Measurements from ENCODE around the gene REC114.

The REC114 gene

DNA sequence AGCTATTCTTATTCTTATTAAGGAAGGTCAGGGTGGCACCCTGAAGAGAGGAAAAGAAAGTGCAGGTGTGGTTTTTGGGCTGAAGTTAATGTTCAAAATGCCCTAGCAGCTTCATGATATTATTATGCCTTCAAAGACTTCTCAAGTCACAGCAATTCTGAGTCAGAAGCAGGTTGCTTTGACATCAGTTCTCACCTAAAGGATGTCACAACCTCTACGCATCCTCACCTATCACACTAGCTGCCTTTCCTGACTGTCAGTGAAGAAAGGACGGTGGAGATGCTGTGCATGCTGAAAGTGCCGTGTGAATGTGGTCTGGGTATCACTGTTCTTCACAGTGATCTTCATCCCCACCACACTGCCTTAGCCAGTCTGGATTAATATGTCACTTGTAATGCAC, 140.6 kb downstream of the REC114 start:
- no peak for DNase-seq

DNA sequence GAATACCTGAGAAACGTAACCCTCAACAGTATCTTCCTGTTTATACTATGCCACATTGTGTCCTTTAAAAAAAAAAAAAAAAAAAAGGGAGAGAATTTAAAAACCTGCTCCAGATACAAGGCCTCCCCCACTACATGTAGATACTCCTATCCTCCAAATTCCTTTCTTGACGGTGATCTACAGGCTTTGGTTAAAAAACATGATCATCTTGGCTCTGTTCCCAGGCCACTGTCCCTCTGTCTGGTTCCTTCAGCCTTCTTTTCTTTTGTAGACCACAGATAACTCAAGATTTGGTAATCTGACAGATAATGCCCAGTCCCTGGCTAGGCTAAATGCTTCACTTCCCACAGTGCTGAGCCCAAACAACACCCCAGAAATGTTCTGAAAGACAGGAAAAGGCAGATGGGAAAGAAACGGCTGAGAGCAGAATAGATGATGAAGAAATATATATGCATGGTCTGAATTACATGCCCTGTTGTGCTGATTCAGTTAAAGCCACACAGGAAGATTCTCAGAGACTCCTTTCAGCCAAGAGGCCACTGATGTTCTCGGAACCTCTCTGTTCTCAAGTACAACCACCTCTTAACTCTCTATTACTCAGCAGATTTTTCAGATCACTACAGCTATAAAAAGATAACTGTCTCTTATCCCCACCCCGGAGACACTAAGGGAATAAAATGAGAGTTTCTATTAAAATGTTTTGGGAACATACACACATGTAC, 141.9 kb downstream of the REC114 start:
- no peak for DNase-seq

DNA sequence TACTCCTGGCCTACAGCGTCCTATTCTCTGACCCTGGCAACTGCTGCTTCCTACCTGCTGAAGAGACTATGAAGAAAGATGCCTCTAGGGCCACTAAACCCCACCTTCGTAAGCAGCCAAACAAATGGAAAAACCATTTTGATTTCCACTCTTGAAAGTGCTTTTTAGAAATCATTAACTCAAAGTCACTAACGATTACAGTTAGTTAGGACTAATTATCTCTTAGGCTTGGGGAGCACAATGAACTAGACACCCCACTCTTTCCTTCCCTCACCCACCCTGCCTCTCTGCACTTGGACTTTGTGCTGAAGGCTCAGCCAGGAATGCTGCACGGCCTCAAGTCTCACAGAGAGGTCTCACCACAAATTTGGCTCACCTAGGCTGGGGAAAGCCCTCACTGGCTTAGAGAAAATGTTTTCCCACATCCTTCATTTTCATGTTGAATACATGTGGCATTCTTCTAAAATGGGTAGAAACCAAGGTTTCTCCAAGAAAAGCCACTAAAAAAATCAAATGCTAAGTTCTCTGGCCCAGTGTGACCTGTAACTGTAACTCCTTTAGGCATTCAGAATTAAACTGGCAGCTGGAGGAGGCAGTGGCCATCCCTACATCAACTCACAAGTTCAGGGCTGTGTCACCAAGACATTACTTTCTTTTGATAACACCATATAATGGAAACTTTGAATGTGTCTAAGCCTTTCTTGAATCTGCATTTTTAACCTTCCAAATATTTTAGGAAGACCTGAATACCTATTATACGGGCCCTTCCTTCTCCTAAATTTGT, 143.1 kb downstream of the REC114 start:
- DNase-seq, result no peak

DNA sequence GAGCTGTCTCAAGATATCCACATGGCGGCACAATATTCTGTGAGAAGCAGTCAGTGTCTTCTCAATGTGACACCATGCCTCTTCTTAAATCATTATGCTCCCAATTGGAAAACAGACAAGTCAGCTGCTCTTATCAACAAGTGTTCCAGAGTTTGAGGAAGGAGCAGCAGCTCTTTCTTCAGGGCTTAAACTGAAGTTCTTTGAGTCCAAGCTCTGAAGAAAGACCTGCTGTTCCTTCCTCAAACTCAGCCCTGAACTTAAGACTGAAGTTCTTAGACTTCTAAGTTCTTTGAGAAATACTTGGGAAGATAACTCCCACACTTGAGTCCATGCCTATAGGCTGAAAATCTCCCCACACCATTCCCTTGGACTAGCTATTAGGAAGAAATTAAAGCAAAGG, 146.8 kb downstream of the REC114 start:
- DNase-seq, result no peak

DNA sequence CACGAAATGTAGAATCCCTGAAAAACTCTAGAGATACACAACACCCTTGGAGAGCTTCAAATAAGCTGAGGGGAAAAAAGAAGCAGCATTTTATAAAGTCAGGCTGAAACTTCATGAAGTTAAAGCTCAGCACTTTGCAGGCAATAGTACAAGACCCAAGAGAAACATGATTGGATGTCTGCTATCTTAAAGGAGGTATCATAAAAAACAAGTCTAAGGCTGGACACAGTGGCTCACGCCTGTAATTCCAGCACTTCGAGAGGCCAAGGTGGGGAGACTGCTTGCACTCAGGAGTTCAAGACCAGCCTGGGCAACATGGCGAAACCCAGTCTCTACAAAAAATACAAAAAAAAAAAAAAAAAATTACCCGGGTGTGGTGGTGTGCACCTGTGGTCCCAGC, 147.3 kb downstream of the REC114 start:
- DNase-seq, result no peak

DNA sequence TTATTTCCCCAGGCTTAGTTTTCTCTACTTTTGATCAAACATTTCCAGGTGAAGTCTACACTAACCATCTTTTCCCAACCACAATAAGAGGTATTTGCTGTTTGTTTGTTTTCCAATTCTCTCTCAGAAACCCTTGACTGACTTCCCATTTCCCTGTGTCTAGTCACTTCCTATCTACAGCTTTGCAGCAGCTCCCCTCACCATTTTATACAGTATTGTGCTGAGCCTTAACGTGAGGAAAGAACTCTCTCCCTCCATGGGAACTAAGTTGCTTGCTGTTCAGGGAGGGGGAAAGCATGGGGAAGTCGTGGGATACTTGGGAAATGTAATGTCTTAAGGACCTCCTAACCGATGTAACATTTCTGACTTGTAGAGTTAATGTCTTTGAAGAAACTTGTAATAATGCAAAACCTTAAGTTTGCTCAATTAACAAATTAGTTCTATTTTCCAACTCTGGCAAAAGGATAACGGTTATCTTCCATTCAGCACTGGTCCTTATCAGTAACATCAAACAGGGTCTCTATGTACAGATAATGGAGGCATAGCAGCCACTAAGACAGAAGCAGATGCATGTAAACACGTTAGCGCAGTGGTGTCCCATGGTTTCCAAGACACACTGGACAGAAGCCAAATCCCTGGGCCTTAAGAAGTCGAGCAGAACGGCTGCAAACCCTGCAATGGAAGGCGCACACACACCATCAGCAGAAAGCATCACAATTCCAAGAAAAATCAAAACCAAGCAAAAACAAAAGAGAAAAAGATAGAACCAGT, 150.5 kb downstream of the REC114 start:
- DNase-seq, result no peak

DNA sequence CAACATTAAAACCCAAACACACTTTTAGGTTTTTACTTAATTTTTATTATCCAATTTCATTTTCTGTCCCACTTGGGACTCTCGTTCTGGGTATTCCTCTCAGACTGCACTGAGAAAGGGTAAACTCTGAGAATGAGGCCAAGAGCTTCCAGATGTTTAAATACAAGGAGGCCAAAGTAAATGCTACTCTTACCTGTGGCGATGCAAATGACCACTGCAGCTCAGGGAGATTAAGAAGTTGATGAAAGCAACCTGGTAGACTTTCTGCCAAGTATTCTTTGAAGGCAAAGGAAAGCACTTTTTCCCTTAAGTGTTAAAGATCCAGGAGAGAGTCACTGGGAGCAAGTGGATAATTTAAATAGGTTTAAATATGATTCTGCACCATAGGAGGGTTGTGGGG, 151.1 kb downstream of the REC114 start:
- DNase-seq, result no peak

DNA sequence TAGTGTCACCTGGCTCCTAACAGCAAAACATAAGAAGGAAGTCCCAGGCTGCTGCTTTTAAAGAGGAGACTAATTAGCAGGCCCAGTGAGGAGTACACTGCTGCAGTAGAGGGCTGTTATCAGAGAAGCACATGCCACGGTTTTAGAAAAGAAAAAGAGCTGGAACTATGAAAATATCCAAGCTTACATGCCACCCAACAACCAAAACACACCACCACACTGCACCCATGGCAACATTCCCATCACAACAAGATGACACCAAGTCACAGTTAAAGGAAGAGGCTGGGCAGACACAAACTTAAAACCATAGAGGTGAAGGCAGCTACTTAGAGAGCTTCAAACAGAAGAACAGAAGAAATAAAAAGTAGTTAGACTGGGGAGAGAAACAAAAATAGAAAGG, 153.2 kb downstream of the REC114 start:
- DNase-seq, result no peak

DNA sequence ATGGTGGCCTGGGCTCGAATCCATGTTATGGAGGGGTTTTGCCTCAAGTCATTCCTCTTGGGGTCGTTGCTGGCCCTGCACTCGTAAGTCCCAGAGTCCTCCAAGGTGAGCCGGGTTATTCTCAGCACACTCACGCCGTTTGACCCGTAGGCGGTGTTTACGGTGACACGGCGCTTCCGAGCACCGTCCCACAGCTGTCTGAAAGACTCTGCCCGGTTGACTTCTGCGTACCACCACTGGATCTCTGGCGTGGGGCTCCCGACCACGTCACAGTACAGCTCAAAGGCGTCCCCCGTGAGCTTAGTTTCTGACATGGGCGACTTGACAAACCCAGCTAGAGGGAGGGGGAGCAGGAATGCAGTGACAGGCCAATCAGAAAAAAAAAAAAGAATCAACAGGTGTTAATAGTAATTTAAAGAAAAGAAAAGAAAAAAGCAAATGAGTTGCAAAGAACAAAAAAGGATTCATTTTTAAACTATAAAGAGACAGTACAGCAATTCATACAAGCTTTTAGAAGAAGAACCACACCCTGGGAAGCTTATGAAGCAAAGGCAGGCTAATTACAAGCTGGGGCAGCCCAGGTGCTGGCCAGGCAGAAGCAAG, 154.2 kb downstream of the REC114 start:
- no peak for DNase-seq

DNA sequence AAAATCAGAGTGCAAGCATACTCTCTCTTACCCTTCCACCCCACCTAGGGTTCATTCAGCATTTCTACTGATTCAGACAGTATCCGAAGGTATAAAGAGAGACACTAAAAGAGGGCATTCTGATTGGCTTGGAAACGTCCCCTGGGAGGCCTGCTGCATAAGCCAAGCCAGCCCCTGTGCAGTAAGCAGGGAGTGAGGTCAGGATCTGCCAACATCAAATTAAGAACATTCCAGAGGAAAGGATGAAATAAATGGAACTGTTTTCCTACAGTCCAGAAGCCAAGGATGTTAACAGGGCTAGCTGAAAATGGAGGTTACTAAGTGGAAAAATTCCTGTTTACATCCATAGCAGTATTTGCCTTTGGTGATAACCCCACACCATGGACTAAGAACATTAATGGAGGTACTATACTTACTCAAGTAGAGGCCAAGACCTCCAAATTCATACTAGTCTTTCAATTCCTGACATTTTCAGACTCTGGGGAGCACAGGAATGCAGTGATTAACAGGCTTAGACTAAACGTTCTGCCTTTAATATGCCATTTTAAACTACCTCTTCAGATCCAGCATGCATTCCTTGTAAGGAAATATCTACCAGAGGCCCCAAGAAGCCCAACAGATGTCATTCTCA, 155.7 kb downstream of the REC114 start:
- DNase-seq, result no peak

DNA sequence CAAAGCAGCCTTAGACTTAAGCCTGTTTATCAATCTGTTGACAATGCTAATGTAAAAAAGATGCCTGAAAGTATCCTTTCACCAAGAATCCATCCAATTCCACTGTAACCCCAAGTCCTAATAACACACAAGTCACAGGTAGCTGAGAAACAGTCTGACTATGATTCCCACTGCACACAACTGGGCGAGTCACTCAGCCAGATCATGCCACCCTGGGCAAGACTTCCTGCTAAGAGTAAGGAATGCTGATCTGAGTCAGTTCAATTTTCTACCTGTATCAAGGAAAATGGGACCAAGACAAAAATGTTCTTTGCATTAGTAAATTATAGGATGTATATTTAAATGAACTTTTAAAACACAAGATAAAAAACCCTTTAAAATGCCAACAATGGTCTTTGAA, 157.0 kb downstream of the REC114 start:
- no peak for DNase-seq

DNA sequence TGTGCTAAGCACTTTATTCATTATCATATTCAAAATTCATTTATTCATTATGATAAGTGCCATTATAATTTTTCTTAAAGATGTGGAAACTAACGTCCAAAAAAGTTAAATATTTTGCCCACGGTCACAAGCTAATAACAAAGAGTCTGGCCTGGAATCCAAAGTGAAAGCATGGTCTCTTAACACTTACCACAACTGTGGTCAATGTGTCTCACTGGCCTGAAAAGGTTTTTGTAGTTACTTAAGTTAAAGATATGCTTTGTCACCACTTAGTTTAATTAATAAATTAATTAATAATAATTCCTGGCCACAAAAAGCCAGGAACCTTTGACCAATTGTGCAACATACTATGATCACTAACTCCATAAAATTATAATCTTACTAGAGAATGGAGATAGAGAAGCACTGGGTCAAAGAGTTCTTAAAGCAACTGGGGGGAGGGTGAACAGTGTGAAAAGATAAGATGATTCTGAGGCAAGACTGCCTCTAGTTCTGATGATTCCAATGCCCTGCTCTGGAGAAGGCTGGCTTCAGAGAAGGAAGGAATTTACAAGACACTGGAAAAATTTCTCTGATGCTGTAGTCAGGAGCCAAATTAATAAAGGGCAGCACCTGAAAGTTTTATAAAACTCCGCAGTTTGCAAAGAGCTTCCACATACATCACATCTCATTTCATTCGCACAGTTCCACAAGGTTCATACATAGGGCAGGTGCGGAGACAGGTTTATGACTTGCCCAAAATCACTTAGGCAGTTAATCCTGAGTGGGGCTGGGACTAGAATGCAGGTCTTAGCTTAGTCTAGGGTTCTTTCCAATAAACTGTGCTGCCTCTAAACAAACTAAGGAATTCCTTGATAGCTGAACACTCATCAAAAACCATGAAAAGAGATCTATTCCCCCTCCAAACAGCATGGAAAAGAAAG, 157.7 kb downstream of the REC114 start:
- no peak for DNase-seq

DNA sequence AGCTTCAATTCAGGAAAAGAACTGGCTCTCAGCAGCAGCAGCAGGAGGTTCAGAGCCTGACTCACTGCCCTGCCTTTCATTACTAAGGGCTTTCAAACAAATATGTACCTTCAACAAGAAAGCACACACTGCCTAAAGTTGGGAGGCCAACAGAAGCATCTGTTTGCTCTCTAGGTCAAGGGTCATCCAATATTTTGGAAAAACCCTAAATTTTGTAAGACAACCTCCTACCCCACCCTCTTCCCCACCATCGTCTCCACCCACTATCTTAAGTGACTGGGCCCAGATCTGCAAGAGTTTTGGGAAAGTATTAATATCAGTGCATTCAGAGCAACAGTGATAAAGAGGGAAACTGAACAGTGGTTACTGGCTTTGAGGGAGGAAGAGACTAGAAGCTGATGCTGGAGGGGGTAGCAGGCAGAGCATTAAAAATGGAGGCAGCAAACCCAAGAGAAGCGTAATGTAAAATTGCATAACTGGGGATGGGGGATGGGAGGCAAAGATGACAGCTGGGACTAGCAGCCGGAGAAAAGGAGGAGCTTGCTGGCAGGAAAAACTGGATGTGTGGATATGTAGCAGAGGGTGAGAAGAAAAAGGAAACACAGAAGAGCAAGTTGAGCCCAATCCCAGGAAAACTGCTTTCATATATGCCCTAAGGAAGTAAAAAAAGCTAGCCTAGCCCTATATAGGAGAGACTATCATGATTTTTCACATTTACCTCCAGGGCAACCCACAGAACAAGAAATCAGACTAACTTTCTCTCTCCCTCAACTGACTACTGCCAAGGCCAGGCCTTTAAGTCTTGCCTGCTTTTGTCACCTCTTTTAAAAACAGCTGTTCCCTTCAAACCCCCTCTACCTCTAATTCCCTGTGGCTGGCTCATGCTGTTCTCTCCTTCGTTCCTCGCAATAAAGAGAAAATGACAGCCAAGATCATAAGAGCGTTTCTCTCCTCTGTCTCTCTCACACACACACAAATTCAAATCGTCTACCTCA, 158.8 kb downstream of the REC114 start:
- no peak for DNase-seq

DNA sequence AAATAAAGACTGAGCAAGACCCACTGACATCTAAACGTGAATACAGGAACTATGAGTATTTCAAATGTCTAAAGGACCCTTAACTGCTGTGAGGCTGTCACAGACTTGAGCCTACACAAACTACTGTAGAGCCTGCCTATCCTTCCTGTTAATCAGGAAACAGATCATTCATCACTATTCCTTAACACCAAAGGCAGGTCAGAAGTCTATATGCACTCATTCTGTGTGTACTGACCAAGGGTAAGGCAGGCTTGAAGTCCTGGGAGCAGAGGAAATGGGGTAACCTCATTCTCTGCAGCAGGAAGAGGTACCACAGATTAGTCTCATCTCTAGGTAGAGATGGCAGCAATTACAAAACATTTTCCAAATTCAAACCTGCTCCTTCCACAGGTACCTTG, 159.5 kb downstream of the REC114 start:
- no peak for DNase-seq

DNA sequence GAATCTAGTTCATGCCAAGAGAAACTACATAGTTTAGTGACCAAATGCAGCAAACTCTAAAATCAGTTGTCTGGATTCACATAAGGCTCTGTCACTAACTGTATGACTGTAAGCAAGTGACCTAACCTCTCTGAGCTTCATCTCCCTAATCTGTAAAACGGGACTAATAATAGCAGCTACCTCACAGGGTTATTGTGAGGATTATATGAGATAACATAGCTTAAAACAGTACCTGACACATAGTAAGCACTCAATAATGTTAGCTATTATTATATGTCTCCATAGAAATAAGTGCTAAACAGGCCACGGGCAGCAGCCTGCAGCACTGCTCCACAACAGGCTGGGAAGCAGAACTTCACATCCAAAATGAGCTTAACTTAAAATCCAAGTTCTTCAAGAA, 160.0 kb downstream of the REC114 start:
- no peak for DNase-seq

DNA sequence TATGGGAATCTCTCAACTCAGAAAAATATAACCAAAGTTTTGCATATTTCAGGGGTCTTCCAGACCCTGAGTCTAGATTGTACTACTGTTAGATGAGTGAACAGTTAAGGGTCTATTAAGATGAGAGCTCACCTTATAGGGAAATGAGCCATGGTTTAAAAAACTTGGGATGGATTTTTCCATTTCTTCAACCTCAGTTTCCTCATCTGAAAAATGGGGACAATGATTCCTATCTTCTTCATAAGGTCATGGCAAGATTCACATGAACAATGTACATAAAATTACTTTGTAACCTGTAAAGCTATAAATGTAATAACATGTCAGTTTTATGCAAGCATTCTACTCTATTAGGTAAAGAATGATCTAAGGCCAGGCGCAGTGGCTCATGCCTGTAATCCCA, 161.5 kb downstream of the REC114 start:
- DNase-seq, result no peak

DNA sequence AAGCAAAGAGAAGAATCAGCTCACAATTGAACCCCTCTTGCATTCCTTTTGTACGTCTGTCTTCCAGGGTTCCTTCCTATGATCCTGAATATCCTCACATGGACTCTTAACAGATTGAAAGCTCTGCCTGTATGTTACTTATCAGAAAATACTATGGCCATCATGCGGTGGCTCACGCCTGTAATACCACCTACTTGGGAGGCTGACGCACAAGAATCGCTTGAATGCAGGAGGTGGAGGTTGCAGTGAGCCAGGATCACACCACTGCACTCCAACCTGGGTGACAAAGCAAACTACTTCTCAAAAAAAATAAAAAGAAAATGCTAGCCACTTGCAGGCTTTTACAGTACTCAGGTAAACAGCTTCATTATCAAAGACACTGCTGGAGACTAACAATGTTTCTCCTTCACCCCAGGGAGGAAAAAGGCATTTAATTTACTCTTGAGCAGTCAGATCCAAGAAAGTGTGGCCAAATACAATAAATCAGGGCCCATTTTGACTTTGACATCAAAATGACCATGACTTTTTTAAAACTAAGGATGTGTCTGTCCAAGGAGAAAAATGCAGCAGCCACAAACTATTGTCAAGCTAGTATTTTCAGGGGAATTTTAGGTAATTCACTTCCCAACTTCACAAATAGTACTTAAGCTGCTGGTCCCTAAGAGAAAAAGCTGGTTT, 162.9 kb downstream of the REC114 start:
- no peak for DNase-seq

DNA sequence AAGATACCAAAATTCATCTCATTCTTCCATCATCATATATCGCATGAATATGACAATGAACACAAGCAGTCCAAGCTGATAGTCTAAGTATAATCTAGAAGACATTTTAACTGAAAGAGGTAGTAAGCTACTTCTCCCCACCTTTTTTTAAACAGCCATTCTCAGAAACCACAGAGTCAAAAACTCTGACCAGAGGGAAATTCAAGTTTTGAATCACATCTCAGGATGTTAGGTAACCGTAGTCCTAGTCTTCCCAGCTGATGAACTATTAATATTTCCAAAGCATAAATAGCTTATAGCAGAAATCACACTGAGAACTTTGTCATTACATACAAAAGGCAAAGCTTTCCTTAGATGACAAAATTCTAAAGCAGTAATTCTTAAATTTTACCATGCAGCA, 164.4 kb downstream of the REC114 start:
- DNase-seq, result no peak

DNA sequence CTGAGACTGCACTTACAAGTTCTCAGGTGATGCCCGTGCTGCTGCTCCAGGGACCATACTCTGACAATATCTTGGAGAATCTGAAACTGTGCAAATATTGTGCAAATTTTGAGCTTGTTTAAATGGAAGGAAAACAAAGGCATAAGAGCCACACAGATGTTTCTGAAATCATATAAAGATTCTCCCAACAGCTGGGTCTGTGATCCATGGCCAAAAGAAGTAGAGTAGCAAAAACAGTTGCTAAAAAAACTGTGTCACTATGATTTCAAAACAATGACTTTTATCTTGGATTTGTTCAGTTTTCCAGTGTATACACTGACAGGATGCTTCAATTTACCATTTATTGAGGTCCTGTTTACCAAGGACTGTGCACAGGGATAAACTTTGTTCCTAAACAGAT, 164.9 kb downstream of the REC114 start:
- no peak for DNase-seq

DNA sequence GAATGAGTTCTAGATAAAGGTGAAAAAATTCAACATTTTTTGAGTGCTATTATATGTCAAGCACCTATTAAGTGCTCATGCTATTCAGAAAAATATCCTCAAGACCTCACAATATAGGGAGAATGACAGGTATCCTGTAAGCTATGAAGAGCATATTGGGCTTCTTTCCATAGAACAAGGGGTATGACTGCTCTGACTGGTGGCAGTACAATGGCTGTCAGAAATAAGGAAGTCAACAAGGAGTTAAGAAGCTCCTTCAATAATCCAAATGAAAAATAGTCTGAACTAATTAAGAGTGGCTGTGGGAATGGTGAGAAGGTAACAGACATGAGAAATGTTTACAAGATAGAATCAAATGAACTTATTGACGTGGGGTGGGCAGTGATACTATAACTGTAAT, 165.5 kb downstream of the REC114 start:
- DNase-seq, result no peak
